ENCODE data around the gene SPRR1A. TPM values are rescaled to one million over a fixed set of nuclear protein-coding genes. Genes with fewer than 3 reads are reported as not detected.

The SPRR1A gene
- total RNA-seq, 1 donor from 2014 or later: not detected

- no peak overlapping the region for H3K27ac Mint-ChIP-seq
- H3K4me2 ChIP-seq: no peak overlapping the region
- H3K79me2 ChIP-seq (ENCODE audit: low read depth): no peaks in the 10 kb centered on the region
- TF ChIP-seq EZH2 (IDR thresholded peaks at IDR 0.05) (no peak), EZH2phosphoT487 (IDR thresholded peaks at IDR 0.05) (no peak)
- TF ChIP-seq, protein P1, sequence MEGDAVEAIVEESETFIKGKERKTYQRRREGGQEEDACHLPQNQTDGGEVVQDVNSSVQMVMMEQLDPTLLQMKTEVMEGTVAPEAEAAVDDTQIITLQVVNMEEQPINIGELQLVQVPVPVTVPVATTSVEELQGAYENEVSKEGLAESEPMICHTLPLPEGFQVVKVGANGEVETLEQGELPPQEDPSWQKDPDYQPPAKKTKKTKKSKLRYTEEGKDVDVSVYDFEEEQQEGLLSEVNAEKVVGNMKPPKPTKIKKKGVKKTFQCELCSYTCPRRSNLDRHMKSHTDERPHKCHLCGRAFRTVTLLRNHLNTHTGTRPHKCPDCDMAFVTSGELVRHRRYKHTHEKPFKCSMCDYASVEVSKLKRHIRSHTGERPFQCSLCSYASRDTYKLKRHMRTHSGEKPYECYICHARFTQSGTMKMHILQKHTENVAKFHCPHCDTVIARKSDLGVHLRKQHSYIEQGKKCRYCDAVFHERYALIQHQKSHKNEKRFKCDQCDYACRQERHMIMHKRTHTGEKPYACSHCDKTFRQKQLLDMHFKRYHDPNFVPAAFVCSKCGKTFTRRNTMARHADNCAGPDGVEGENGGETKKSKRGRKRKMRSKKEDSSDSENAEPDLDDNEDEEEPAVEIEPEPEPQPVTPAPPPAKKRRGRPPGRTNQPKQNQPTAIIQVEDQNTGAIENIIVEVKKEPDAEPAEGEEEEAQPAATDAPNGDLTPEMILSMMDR (IDR thresholded peaks at IDR 0.05): no peak
- no peaks in the 10 kb centered on the region for H3K27me3 ChIP-seq
- no peak for DNase-seq (ENCODE audit: low spot score)
- H4K20me1 ChIP-seq (ENCODE audit: low read depth): no peaks in the 10 kb centered on the region
- no peaks in the 10 kb centered on the region for H3K4me1 Mint-ChIP-seq
- no peaks in the 10 kb centered on the region for H3K36me3 Mint-ChIP-seq
- no peaks in the 10 kb centered on the region for H3K27me3 Mint-ChIP-seq (ENCODE audit: insufficient read depth, low read depth)
- H3K9me3 ChIP-seq (ENCODE audit: low read depth): peaks cover 5% of the 10 kb centered on the region
- H3K36me3 ChIP-seq: no peaks in the 10 kb centered on the region
- H3K4me3 Mint-ChIP-seq: no peak overlapping the region
- no peaks in the 10 kb centered on the region for H3F3A ChIP-seq (ENCODE audit: low read depth)
- no peaks in the 10 kb centered on the region for H3K9me3 Mint-ChIP-seq
- no peaks in the 10 kb centered on the region for H3K4me1 ChIP-seq
- H3K4me3 ChIP-seq: no peak overlapping the region
- no peak overlapping the region for H3K27ac ChIP-seq
- no peak overlapping the region for H3K9ac ChIP-seq
- no peak overlapping the region for H2AFZ ChIP-seq (replicated peaks)
Measured at GRCh38 chr1:152961226-152961891, 22.5 kb upstream of the SPRR1A start.

DNA sequence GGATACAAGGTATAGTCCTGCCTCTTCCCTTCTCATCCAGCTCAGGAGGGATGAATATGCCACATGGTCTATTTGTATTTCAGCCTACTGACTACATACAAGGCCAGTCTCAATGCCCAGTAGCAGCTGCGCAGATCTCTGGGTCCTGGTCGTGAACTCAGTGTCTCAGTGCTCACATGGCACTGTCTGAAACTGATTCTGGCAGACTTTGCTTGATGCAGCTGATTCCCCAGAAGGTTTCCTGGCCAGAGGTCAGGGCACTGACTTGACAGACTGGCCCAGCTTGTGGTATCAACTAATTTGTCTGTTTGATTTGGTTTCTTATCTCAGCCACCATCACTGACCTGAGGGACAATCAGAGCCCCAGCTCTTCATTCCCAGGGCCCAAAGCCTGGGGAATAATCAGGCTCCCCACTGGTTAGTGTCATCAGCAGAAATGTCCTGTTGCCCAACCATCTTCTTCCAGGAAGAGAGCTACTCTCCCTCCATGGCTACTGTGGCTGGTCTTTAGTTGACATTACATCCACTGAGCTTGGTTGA is 20.9 kb upstream of the SPRR1A start:
- H3K27me3 ChIP-seq: no peaks in the 10 kb centered on the region

GRCh38 chr1:152964536-152964935 is 19.3 kb upstream of the SPRR1A start:
- H3F3A ChIP-seq (ENCODE audit: low read depth): no peaks in the 10 kb centered on the region
- H3K36me3 Mint-ChIP-seq: no peaks in the 10 kb centered on the region
- no peak overlapping the region for H2AFZ ChIP-seq (replicated peaks)
- no peak overlapping the region for H3K27ac ChIP-seq
- no peaks in the 10 kb centered on the region for H3K4me1 ChIP-seq
- H3K36me3 ChIP-seq: no peaks in the 10 kb centered on the region
- no peaks in the 10 kb centered on the region for H3K79me2 ChIP-seq (ENCODE audit: low read depth)
- peaks cover 2% of the 10 kb centered on the region for H3K9me3 Mint-ChIP-seq
- H3K4me1 Mint-ChIP-seq: no peaks in the 10 kb centered on the region
- DNase-seq (ENCODE audit: low spot score): no peak
- H3K27ac Mint-ChIP-seq: no peak overlapping the region
- no peak overlapping the region for H3K9ac ChIP-seq
- no peaks in the 10 kb centered on the region for H4K20me1 ChIP-seq (ENCODE audit: low read depth)
- no peaks in the 10 kb centered on the region for H3K27me3 ChIP-seq
- no peak overlapping the region for H3K4me3 Mint-ChIP-seq
- no peak overlapping the region for H3K4me3 ChIP-seq
- H3K27me3 Mint-ChIP-seq (ENCODE audit: insufficient read depth, low read depth): no peaks in the 10 kb centered on the region
- no peak for TF ChIP-seq EZH2 (IDR thresholded peaks at IDR 0.05)
- TF ChIP-seq, protein P1 (IDR thresholded peaks at IDR 0.05): no peak
- no peak for TF ChIP-seq EZH2phosphoT487 (IDR thresholded peaks at IDR 0.05)
- H3K9me3 ChIP-seq (ENCODE audit: low read depth): peaks cover 5% of the 10 kb centered on the region
- H3K4me2 ChIP-seq: no peak overlapping the region

More for the DNA sequence above, 20.9 kb upstream of the SPRR1A start:
- Histone ChIP-seq H2AFZ (replicated peaks) (no peak overlapping the region), H3K4me1 (no peaks in the 10 kb centered on the region), H3K79me2 (ENCODE audit: low read depth) (no peaks in the 10 kb centered on the region), H3K4me3 (no peak overlapping the region), H3F3A (ENCODE audit: low read depth) (no peaks in the 10 kb centered on the region), H3K4me2 (no peak overlapping the region), H3K27ac (no peak overlapping the region), H3K9ac (no peak overlapping the region), H3K9me3 (ENCODE audit: low read depth) (peaks cover 5% of the 10 kb centered on the region), H4K20me1 (ENCODE audit: low read depth) (no peaks in the 10 kb centered on the region), H3K36me3 (no peaks in the 10 kb centered on the region)
- Mint-ChIP-seq H3K9me3 (no peaks in the 10 kb centered on the region), H3K27me3 (ENCODE audit: insufficient read depth, low read depth) (no peaks in the 10 kb centered on the region), H3K27ac (no peak overlapping the region), H3K4me3 (no peak overlapping the region), H3K36me3 (no peaks in the 10 kb centered on the region), H3K4me1 (no peaks in the 10 kb centered on the region)
- DNase-seq (ENCODE audit: low spot score): no peak
- TF ChIP-seq EZH2phosphoT487 (IDR thresholded peaks at IDR 0.05) (no peak), EZH2 (IDR thresholded peaks at IDR 0.05) (no peak)
- TF ChIP-seq, protein P1 (IDR thresholded peaks at IDR 0.05): no peak

Data from neural progenitor cell (in vitro differentiated cells).